Measurements from ENCODE around the gene COL21A1. TPM values are rescaled to one million over a fixed set of nuclear protein-coding genes. Genes with fewer than 3 reads are reported as not detected.

Gene COL21A1
- total RNA-seq, 2 experiments from 2014 or later: not detected

- H2AFZ ChIP-seq (ENCODE audit: low read length): no peak overlapping the region
- intact Hi-C loops (cut with micrococcal nuclease; ENCODE audit: unreplicated experiment): no loop called here
- H3K4me3 ChIP-seq (ENCODE audit: low read depth, low read length, poor library complexity, severe bottlenecking): no peak overlapping the region
- H3K4me2 ChIP-seq (ENCODE audit: low read length): no peak overlapping the region
- H3K36me3 ChIP-seq (ENCODE audit: insufficient read depth, low read length): no peaks in the 10 kb centered on the region
- CTCF ChIA-PET (ENCODE audit: unreplicated experiment): no interaction called here
- no peak overlapping the region for H3K27ac ChIP-seq (ENCODE audit: low read depth, low read length, poor library complexity, severe bottlenecking)
- BruUV-seq (replicated peaks): no TSS peak
- TF ChIP-seq CTCF (conservative IDR thresholded peaks at IDR 0.05; ENCODE audit: low read length) (no peak), EZH2phosphoT487 (IDR thresholded peaks at IDR 0.05; ENCODE audit: borderline replicate concordance, low read depth, low read length) (no peak)
- H3K79me2 ChIP-seq (ENCODE audit: insufficient read depth, low read depth, low read length): no peaks in the 10 kb centered on the region
- DNase-seq (ENCODE audit: low spot score): no peak
- H3K9me2 ChIP-seq (ENCODE audit: insufficient read depth, low read length): no peaks in the 10 kb centered on the region
- no peaks in the 10 kb centered on the region for H4K20me1 ChIP-seq (ENCODE audit: insufficient read depth, low read length)
- POLR2A ChIA-PET: no interaction called here
- no peaks in the 10 kb centered on the region for H3K4me1 ChIP-seq (ENCODE audit: insufficient read depth, low read length, poor library complexity, severe bottlenecking)
- no peaks in the 10 kb centered on the region for H3K9me3 ChIP-seq (ENCODE audit: low read length)
Measured at GRCh38 chr6:56062836-56063235, 184.5 kb downstream of the COL21A1 start.

- H2AFZ ChIP-seq (ENCODE audit: low read length): no peak overlapping the region
- H3K9me2 ChIP-seq (ENCODE audit: insufficient read depth, low read length): no peaks in the 10 kb centered on the region
- BruUV-seq (replicated peaks): no TSS peak
- H3K36me3 ChIP-seq (ENCODE audit: insufficient read depth, low read length): no peaks in the 10 kb centered on the region
- ChIA-PET CTCF (ENCODE audit: unreplicated experiment) (no interaction called here), POLR2A (no interaction called here)
- H3K9me3 ChIP-seq (ENCODE audit: low read length): no peaks in the 10 kb centered on the region
- H3K4me3 ChIP-seq (ENCODE audit: low read depth, low read length, poor library complexity, severe bottlenecking): no peak overlapping the region
- no peaks in the 10 kb centered on the region for H3K4me1 ChIP-seq (ENCODE audit: insufficient read depth, low read length, poor library complexity, severe bottlenecking)
- no peaks in the 10 kb centered on the region for H4K20me1 ChIP-seq (ENCODE audit: insufficient read depth, low read length)
- TF ChIP-seq EZH2phosphoT487 (IDR thresholded peaks at IDR 0.05; ENCODE audit: borderline replicate concordance, low read depth, low read length) (no peak), CTCF (conservative IDR thresholded peaks at IDR 0.05; ENCODE audit: low read length) (no peak)
- no peak for DNase-seq (ENCODE audit: low spot score)
- no peak overlapping the region for H3K27ac ChIP-seq (ENCODE audit: low read depth, low read length, poor library complexity, severe bottlenecking)
- intact Hi-C loops (cut with micrococcal nuclease; ENCODE audit: unreplicated experiment): no loop called here
- H3K79me2 ChIP-seq (ENCODE audit: insufficient read depth, low read depth, low read length): no peaks in the 10 kb centered on the region
- H3K4me2 ChIP-seq (ENCODE audit: low read length): no peak overlapping the region
Measured at GRCh38 chr6:56058636-56059035, 188.7 kb downstream of the COL21A1 start.

GRCh38 chr6:56055081-56055704 lies 192.2 kb downstream of the COL21A1 start:
- Histone ChIP-seq H3K9me2 (ENCODE audit: insufficient read depth, low read length) (no peaks in the 10 kb centered on the region), H3K4me2 (ENCODE audit: low read length) (no peak overlapping the region), H2AFZ (ENCODE audit: low read length) (no peak overlapping the region), H3K4me3 (ENCODE audit: low read depth, low read length, poor library complexity, severe bottlenecking) (no peak overlapping the region), H4K20me1 (ENCODE audit: insufficient read depth, low read length) (no peaks in the 10 kb centered on the region), H3K36me3 (ENCODE audit: insufficient read depth, low read length) (no peaks in the 10 kb centered on the region), H3K27ac (ENCODE audit: low read depth, low read length, poor library complexity, severe bottlenecking) (no peak overlapping the region), H3K79me2 (ENCODE audit: insufficient read depth, low read depth, low read length) (no peaks in the 10 kb centered on the region), H3K4me1 (ENCODE audit: insufficient read depth, low read length, poor library complexity, severe bottlenecking) (no peaks in the 10 kb centered on the region), H3K9me3 (ENCODE audit: low read length) (no peaks in the 10 kb centered on the region)
- BruUV-seq (replicated peaks): no TSS peak
- CTCF ChIA-PET (ENCODE audit: unreplicated experiment): no interaction called here
- POLR2A ChIA-PET: no interaction called here
- intact Hi-C loops (cut with micrococcal nuclease; ENCODE audit: unreplicated experiment): no loop called here
- no peak for DNase-seq (ENCODE audit: low spot score)
- TF ChIP-seq CTCF (conservative IDR thresholded peaks at IDR 0.05; ENCODE audit: low read length) (no peak), EZH2phosphoT487 (IDR thresholded peaks at IDR 0.05; ENCODE audit: borderline replicate concordance, low read depth, low read length) (no peak)
